Keratinocyte (primary cell): ENCODE data around the gene FGFR1OP2.

Source experiments
- EZH2 ChIP-seq: IDR thresholded peaks from one replicate; pipeline ENCODE4 v1.6.1; 2012; ENCODE audit warnings: inconsistent platforms, mild to moderate bottlenecking, low read length, moderate library complexity
- TF ChIP-seq, protein P1 (sequence below), 3 experiments: IDR thresholded peaks in 1 of 3; conservative IDR thresholded peaks in 1 of 3; optimal IDR thresholded peaks in 1 of 3; 2 replicates in 2 of 3; 3 replicates in 1 of 3; pipeline versions ENCODE3 to v1.5.1; 2011; ENCODE audit warnings: low read length in 3 of 3, mild to moderate bottlenecking in 3 of 3, moderate library complexity in 2 of 3, control low read depth in 1 of 3, inconsistent platforms in 1 of 3; ENCODE audit not compliant: insufficient read depth in 2 of 3; ENCODE audit errors: extremely low read depth in 1 of 3

DNA sequence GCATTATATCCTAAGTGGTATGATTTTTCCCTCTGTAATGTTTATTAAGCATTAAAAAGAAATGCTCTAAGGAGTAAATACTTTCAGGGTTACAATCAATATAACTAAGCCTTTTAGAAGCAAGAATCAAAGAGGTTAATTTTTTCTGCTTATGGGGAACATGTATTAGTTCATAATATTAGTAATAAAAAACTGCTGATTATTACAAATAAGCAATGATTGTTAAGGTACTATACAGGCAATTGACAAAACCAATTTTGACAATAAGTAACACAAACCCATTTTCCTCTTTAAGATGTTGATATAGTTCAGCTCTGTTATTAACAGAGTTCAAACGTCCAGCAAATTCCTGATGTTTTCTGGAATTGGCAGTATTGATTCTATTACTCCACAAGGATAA is 32.2 kb upstream of the FGFR1OP2 start:
- TF ChIP-seq, protein P1, sequence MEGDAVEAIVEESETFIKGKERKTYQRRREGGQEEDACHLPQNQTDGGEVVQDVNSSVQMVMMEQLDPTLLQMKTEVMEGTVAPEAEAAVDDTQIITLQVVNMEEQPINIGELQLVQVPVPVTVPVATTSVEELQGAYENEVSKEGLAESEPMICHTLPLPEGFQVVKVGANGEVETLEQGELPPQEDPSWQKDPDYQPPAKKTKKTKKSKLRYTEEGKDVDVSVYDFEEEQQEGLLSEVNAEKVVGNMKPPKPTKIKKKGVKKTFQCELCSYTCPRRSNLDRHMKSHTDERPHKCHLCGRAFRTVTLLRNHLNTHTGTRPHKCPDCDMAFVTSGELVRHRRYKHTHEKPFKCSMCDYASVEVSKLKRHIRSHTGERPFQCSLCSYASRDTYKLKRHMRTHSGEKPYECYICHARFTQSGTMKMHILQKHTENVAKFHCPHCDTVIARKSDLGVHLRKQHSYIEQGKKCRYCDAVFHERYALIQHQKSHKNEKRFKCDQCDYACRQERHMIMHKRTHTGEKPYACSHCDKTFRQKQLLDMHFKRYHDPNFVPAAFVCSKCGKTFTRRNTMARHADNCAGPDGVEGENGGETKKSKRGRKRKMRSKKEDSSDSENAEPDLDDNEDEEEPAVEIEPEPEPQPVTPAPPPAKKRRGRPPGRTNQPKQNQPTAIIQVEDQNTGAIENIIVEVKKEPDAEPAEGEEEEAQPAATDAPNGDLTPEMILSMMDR (optimal IDR thresholded peaks at IDR 0.05 in 1 of 3, IDR thresholded peaks at IDR 0.05 in 1 of 3, conservative IDR thresholded peaks at IDR 0.05 in 1 of 3; ENCODE audit: extremely low read depth in 1 of 3, insufficient read depth in 2 of 3, low read length in 3 of 3): no peak
- TF ChIP-seq EZH2: no peak
